MM.1S (cell line): ENCODE results near the gene SCYL2.

Experiments used
- EZH2 ChIP-seq: fragments of 300-600 bp; sonication (generic); optimal IDR thresholded peaks from 2 replicates; pipeline ENCODE3; 2017; ENCODE audit warnings: low read depth, mild to moderate bottlenecking, antibody characterized with exemption, low read length, mixed read lengths
- EZH2phosphoT487 ChIP-seq: fragments of 300-600 bp; sonication (generic); IDR thresholded peaks from 2 replicates; pipeline ENCODE4 v1.6.1; 2018; ENCODE audit warnings: antibody characterized with exemption, low read length
- TF ChIP-seq, protein P1 (sequence below): fragments of 300-600 bp; sonication (generic); IDR thresholded peaks from 2 replicates; pipeline ENCODE4 v1.5.1; 2016; ENCODE audit warnings: antibody characterized with exemption, low read length, mixed read lengths

GRCh38 chr12:100331871-100332270 is 64.9 kb downstream of the SCYL2 start:
- TF ChIP-seq, protein P1, sequence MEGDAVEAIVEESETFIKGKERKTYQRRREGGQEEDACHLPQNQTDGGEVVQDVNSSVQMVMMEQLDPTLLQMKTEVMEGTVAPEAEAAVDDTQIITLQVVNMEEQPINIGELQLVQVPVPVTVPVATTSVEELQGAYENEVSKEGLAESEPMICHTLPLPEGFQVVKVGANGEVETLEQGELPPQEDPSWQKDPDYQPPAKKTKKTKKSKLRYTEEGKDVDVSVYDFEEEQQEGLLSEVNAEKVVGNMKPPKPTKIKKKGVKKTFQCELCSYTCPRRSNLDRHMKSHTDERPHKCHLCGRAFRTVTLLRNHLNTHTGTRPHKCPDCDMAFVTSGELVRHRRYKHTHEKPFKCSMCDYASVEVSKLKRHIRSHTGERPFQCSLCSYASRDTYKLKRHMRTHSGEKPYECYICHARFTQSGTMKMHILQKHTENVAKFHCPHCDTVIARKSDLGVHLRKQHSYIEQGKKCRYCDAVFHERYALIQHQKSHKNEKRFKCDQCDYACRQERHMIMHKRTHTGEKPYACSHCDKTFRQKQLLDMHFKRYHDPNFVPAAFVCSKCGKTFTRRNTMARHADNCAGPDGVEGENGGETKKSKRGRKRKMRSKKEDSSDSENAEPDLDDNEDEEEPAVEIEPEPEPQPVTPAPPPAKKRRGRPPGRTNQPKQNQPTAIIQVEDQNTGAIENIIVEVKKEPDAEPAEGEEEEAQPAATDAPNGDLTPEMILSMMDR: no peak
- TF ChIP-seq EZH2 (no peak), EZH2phosphoT487 (no peak)
